Suprapubic skin (tissue), 3 donors: ENCODE measurements around the gene LPIN1.

ENCODE experiments used
- POLR2A ChIP-seq, 2 donors: fragments of 450-650 bp; IDR thresholded peaks; one replicate each; pipeline ENCODE4 v1.6.1; 2017; ENCODE audit warnings: antibody characterized with exemption in 2 of 2, mild to moderate bottlenecking in 2 of 2, moderate library complexity in 2 of 2
- TF ChIP-seq, protein P1 (sequence below), 2 donors: fragments of 200-600 bp in 1 of 2; fragments of 450-650 bp in 1 of 2; sonication (generic) in 1 of 2; IDR thresholded peaks; one replicate each; pipeline ENCODE4 v1.5.1; 2016 to 2019; ENCODE audit warnings: antibody characterized with exemption in 2 of 2, mild to moderate bottlenecking in 1 of 2, moderate library complexity in 1 of 2

DNA sequence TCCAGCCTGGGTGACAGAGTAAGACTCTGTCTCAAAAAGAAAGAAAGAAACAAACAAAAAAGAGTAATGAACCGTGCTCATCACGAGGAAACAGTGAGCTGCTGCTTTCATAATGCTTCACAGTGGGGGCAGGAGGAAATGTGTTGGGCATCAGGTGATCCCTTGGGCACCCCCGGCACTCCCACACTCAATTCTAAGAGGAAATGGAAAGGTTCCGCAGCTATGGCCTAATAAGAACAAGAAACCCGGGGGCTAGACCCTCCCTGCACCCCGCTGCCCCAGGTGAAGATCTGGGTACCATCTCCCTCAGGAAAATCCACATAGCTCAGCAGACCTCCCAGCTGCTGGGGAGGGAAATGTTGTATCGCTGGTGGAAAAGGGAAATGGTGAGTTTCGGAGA is 118.9 kb downstream of the LPIN1 start:
- TF ChIP-seq POLR2A (IDR thresholded peaks at IDR 0.05), result no peak
- TF ChIP-seq, protein P1, sequence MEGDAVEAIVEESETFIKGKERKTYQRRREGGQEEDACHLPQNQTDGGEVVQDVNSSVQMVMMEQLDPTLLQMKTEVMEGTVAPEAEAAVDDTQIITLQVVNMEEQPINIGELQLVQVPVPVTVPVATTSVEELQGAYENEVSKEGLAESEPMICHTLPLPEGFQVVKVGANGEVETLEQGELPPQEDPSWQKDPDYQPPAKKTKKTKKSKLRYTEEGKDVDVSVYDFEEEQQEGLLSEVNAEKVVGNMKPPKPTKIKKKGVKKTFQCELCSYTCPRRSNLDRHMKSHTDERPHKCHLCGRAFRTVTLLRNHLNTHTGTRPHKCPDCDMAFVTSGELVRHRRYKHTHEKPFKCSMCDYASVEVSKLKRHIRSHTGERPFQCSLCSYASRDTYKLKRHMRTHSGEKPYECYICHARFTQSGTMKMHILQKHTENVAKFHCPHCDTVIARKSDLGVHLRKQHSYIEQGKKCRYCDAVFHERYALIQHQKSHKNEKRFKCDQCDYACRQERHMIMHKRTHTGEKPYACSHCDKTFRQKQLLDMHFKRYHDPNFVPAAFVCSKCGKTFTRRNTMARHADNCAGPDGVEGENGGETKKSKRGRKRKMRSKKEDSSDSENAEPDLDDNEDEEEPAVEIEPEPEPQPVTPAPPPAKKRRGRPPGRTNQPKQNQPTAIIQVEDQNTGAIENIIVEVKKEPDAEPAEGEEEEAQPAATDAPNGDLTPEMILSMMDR (IDR thresholded peaks at IDR 0.05), result no peak
